Esophagus muscularis mucosa (tissue), 4 donors: ENCODE results near the gene SORBS1.

Experiments
- CTCF ChIP-seq, 3 experiments: fragments of 200-600 bp in 2 of 3; fragments of 450-650 bp in 1 of 3; sonication (generic) in 2 of 3; IDR thresholded peaks; one replicate each; pipeline ENCODE4 v1.5.1; 2017 to 2019; ENCODE audit warnings: antibody characterized with exemption in 3 of 3, mild to moderate bottlenecking in 2 of 3, moderate library complexity in 1 of 3
- EP300 ChIP-seq: sonication (generic); formaldehyde crosslinking; IDR thresholded peaks from one replicate; pipeline ENCODE4 v1.6.1; 2017; ENCODE audit warnings: antibody characterized with exemption
- POLR2A ChIP-seq: fragments of 450-650 bp; IDR thresholded peaks from one replicate; pipeline ENCODE4 v1.6.1; 2017; ENCODE audit warnings: antibody characterized with exemption, moderate library complexity, mild to moderate bottlenecking, low read depth

- TF ChIP-seq CTCF (IDR thresholded peaks at IDR 0.05) (no peak), POLR2A (no peak), EP300 (no peak)
Measured at GRCh38 chr10:95530029-95530428, 31.1 kb downstream of the SORBS1 start.
